ENCODE data around the gene NT5DC4.

DNA sequence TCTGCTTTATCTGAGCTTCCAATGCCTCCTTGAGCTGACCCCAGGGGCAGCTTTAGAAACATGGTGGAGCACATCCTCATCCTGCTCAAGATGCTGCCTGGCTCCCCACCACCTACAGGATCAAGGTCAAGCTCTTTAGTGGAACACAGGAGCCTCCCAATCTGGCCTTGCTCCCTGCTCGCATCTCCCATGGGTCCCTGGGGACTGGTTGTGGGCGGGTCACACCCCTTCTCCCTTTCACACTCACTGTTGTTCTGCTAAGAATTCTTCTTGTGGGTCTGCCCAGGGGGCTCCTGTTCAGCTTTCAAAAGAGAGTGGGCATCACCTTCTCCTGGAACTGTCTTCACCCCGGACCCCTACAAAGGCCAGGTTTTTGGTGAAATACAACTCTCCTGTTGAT, 8.4 kb upstream of the NT5DC4 start:
- no peak for TF ChIP-seq TAF7 (optimal IDR thresholded peaks at IDR 0.05; ENCODE audit: borderline replicate concordance, low read depth, low read length)
- TF ChIP-seq, protein P1, sequence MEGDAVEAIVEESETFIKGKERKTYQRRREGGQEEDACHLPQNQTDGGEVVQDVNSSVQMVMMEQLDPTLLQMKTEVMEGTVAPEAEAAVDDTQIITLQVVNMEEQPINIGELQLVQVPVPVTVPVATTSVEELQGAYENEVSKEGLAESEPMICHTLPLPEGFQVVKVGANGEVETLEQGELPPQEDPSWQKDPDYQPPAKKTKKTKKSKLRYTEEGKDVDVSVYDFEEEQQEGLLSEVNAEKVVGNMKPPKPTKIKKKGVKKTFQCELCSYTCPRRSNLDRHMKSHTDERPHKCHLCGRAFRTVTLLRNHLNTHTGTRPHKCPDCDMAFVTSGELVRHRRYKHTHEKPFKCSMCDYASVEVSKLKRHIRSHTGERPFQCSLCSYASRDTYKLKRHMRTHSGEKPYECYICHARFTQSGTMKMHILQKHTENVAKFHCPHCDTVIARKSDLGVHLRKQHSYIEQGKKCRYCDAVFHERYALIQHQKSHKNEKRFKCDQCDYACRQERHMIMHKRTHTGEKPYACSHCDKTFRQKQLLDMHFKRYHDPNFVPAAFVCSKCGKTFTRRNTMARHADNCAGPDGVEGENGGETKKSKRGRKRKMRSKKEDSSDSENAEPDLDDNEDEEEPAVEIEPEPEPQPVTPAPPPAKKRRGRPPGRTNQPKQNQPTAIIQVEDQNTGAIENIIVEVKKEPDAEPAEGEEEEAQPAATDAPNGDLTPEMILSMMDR (IDR thresholded peaks at IDR 0.05; ENCODE audit: control extremely low read depth in 1 of 3, insufficient read depth in 1 of 3, low read depth in 1 of 3, low read length in 3 of 3): no peak
- no peak for TF ChIP-seq EZH2 (IDR thresholded peaks at IDR 0.05; ENCODE audit: low read depth, low read length, severe bottlenecking)
- TF ChIP-seq TCF12 (IDR thresholded peaks at IDR 0.05; ENCODE audit: low read depth, low read length): no peak
- TF ChIP-seq, protein P2, sequence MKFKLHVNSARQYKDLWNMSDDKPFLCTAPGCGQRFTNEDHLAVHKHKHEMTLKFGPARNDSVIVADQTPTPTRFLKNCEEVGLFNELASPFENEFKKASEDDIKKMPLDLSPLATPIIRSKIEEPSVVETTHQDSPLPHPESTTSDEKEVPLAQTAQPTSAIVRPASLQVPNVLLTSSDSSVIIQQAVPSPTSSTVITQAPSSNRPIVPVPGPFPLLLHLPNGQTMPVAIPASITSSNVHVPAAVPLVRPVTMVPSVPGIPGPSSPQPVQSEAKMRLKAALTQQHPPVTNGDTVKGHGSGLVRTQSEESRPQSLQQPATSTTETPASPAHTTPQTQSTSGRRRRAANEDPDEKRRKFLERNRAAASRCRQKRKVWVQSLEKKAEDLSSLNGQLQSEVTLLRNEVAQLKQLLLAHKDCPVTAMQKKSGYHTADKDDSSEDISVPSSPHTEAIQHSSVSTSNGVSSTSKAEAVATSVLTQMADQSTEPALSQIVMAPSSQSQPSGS (IDR thresholded peaks at IDR 0.05; ENCODE audit: low read length): no peak

All from H1 (cell line).